Fibroblast of gingiva (primary cell): ENCODE data around the gene CSF1.
A peak's percentile ranks its signal among the peaks of the same experiment; 100 is the strongest.
"Not testable (repeated sequence)": the region's sequence is repeated elsewhere in the genome, so short reads cannot be mapped to it uniquely, and the experiment has no call there.

ENCODE experiments used
- DNase-seq: peaks from one replicate; pipeline ENCODE4 v3.0.0-alpha.2; 2011; ENCODE audit warnings: low read depth

Gene CSF1, protein sequence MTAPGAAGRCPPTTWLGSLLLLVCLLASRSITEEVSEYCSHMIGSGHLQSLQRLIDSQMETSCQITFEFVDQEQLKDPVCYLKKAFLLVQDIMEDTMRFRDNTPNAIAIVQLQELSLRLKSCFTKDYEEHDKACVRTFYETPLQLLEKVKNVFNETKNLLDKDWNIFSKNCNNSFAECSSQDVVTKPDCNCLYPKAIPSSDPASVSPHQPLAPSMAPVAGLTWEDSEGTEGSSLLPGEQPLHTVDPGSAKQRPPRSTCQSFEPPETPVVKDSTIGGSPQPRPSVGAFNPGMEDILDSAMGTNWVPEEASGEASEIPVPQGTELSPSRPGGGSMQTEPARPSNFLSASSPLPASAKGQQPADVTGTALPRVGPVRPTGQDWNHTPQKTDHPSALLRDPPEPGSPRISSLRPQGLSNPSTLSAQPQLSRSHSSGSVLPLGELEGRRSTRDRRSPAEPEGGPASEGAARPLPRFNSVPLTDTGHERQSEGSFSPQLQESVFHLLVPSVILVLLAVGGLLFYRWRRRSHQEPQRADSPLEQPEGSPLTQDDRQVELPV

DNA sequence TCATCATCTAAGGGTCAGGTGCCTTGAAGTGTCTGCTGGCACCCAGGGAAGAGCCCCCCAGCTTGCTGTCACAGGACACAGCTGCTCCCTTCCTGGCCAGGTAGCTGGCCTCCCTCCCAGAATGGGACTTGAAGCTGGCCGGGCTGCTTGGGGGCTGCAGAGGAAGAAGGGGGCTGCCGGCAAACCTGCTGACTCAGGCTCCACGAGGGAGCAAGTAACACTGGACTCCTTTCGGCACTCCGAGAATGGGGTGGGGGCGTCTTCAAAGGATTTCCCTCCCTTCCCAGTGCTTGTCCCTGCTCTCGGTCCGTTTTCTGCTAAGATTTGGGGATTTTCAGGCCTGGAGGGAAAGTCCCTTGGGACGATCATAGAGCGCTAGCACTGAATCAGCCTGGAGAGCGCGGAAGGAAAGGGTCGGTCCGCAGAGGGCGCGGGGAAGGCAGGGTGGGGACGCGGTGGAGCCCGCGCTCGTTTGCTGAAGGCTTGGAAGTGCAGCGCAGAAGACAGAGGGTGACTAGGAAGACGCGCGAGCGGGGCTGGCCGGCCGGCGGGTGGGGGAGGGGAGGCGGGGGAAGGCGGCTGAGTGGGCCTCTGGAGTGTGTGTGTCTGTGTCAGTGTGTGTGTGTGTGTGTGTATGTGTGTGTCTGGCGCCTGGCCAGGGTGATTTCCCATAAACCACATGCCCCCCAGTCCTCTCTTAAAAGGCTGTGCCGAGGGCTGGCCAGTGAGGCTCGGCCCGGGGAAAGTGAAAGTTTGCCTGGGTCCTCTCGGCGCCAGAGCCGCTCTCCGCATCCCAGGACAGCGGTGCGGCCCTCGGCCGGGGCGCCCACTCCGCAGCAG lies at the start of gene CSF1:
Gene CSF1 (plus strand): TSS at position 727 of the 840 bp plus-strand sequence. CDS start 175 bp downstream, outside the sequence.
- peak; percentile 94 for DNase-seq

DNA sequence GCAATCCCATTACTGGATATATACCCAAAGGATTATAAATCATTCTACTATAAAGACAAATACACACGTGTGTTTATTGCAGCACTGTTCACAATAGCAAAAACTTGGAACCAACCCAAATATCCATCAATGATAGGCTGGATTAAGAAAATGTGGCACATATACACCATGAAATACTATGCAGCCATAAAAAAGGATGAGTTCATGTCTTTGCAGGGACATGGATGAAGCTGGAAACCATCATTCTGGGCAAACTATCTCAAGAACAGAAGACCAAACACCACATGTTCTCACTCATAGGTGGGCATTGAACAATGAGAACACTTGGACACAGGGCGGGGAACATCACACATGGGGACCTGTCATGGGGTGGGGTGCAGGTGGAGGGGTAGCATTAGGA lies 49.0 kb upstream of the CSF1 start:
- DNase-seq = not testable (repeated sequence)

DNA sequence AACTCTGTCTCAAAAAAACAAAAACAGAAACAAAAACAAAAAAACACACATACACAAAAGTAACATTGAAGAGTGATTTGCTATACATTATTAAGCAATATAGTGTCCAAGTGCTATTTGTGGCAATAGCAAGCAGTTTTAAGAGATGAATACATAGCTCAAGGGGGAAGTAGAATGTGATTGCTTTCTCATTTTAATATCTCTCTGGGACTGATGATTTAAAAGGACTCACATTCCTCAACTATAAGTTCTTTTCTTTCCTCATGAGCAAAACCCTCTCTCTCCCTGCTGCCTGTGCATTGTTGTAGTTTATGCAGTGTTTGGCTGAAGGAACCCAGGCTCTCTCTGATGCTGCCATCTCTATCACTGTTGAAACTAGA lies 47.0 kb upstream of the CSF1 start:
- DNase-seq = peak; percentile 38

DNA sequence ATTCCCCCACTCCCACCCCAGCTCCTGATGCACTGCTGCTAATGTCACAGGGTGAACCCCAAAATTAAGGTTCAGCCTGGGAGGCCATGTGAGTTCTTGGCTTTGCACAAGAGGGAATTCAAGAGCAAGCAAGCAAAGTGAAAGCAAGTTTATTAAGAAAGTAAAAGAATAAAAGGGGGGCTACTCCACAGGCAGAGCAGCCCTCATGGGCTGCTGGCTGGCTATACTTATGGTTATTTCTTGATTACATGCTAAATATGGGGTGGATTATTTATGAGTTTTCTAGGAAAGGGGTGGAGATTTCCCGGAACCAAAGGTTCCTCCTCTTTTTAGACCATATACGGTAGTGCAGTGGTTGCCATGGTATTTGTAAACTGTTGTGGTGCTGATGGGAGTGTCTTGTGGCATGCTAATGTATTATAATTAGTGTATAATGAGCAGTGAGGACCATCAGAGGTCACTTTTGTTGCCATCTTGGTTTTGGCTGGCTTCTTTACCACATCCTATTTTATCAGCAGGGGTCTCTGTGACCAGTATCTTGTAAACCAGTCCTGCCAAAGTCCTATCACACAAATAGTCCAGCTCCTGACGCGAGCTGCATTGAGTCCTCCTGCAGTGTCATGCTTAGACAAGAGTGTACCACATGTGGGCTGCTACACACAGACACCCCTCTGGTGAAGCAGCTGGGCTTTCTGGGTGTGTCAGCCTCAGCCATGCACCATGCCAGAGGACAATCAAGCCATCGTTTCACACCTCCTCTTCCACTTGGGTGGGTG lies 46.4 kb upstream of the CSF1 start:
- DNase-seq = peak; percentile 78

DNA sequence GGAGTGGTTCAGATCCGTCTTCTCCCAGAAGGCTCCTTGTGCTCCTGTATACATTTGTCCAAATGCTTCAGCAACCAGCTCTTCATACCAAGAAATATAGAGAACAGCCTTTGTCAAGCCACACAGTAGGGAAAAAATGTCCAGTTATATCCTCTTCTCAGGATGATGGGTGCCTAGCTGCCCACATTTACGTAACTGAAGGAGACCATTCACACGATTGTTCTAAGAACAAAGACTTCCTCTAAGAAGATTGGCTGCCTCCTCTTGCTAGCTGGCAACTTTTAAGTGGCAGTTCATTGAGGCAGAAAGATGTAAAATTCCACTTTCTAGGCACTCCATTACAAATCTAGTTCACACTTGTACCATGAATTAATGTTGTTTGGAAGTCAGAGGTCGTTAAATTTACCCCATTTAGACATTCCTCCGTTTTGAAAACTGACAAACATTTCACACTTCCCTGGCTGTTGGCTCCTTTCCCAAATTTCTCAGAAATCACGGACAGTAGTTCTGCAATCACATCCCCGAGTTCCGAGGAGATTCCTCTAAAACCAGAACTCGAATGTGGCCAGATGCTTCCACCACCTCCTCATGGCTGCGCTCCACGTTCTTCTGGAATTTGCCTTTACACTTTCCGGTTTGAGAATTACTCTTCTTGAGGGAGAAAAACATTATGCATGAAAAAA lies 45.6 kb upstream of the CSF1 start:
- DNase-seq = peak; percentile 89

DNA sequence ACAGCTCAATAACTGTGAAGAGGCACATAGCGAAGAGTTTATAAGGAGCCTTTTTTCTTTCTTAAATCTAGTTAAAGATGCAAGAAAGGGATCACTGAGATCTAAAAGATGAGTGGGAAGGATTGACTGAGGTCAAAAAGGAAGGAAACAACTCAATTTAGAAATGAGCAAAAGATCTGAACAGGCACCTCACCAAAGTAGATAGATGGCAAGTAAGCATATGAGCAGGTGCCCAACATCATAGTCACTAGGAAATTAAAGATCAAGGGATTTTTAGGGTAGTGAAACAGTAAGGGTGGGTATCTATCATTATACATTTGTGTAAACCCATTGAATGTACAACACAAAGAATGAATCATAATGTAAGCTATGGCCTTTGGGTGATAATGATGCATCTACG lies 44.6 kb upstream of the CSF1 start:
- DNase-seq = no peak

DNA sequence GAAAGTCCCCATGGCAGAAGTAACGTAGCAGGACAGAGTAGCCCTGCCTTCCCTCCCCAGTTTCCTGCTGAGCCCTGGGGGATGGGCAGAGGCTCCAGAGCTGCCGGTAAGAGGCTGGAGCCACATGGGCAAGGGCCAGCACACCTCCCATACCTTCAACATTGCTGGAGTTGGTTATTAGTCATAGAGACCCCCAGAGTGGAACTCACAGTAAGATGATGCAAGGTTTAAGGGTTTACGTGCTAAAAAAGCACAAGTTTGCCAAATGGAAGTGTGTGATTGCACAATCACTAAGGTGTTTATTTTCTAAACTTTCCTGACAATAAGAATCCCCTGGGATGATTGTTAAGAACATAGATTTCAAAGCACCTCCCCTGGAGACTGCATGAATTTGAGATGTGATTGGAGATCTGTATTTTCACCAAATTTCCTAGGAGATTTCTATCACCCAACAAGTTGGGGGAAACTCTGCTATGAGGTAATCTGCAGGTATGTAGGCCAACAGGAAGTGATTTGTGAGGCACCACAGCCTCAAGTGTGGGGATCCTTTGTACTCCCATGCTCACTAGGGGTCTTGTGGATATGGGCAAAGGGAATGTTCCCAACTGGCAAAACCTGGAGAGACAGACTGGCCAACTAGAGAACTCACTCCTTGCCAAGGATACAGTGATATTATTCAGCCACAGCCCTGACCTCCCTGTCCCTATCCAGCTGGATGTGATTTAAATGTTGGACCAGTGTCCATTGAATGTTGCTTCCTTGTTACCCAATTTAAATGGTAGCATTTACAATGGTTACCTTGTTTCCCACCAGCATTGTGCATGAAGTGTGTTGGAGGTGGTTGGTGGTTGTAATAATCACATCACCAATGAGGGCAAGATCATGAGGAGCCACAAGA lies 37.1 kb upstream of the CSF1 start:
- peak; percentile 76 for DNase-seq

DNA sequence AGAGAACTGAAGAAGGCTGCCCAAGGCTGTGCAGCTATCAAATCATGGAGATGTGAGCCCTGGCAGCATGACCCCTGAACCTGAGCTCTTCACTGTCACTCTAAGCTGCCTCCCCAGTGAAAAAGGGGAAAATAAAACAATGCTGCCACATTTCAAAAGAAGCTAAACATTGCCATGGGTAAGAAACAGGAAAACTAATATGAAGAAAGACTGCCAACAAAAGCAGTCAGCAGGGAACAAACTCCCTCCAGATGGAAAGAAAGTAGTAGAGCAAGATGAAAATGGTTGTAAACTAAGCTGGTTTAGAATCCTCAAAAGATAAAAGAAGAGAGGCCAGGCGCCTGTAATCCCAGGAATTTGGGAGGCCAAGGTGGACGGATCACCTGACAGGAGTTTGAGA lies 36.2 kb upstream of the CSF1 start:
- DNase-seq = peak; percentile 55

DNA sequence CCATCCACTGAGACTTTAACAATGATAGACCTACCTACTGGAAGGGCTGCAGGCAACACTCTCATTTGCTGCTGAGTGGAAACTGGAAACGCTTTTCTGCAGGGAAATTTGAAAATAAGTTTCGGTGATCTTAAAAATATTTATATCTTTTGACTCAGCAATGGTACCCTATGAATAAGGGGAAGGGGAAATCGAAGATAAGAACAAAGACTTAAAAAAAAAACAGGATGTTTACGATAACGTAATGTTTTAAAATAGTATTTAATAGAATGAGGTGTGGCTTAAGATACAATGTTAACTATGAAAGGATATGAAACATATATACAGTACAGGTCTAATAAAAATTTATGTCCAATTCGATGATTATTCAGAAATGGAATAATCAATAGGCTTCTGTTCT lies 34.8 kb upstream of the CSF1 start:
- DNase-seq = no peak

DNA sequence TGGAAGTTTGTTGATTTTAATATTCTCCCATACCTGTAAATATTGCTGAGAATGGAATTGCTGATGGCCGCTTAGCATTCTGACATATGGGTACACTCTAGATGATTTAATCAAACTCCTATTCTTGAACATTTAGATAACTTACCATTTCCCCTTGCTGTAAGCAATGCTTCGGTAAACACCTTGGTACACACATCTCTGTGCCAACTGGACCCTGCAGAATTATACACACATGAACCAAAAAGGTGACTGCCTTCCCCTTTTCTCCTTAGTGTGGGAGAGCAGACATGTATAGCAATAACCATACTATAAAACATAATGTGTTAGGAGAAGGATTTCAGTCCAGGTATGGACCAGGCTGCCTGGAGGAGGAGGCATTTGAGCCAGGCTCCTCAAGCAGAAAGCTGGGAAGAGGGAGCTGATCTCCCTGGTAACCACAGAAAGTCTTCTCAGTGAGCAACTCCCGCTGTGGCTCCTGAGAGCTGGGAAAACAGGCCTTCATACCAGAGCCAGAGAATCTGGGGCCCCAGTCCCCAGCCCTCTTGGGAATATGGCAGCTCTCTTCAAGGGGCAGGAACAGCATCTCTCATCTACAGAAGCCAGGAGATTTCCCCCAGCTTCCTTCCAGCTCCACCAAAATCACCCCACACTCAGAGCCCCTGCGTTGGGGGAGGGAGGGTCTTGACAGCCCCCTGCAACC lies 33.9 kb upstream of the CSF1 start:
- DNase-seq = peak; percentile 62

DNA sequence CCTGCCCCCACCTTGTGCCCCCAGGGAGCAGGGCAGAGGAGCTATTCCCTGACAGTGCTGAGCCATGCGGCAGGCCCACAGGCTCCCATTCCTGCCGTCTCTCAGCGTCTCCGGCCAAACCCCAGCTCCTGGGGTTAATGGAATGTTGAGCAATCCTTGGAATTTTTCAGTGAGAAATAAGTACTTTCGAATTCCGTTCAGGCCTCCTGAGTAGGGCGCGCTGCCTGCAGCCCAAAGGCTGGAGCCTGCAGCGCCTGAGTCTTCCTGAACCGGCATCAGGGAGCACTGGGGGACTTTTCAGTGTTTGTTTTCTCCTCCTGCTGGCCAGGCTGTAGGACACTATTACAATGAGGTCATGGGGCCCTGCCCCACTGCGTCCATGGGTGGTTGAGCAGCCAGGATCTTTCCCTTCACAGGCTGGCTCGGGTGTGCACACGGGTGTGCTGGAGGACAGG lies 33.3 kb upstream of the CSF1 start:
- peak; percentile 96 for DNase-seq

DNA sequence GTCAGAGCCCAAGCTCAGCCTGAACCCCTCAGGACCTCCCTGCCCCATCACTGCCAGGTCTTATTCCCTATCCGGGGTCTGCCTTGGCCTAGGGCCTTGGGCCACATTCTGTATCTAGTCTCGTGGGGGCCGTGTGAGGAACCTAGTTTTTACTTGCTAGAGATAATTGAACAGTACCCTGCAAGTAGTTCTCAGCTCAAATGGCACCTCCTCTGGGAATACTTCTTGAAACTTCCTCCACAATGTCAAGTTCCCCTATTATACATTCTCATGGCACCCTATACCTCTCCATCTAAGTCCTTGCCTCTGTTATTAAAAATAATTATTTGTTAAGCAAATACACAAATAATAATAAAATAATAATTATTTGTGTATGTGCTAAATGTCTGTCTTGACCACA lies 32.9 kb upstream of the CSF1 start:
- DNase-seq = no peak

DNA sequence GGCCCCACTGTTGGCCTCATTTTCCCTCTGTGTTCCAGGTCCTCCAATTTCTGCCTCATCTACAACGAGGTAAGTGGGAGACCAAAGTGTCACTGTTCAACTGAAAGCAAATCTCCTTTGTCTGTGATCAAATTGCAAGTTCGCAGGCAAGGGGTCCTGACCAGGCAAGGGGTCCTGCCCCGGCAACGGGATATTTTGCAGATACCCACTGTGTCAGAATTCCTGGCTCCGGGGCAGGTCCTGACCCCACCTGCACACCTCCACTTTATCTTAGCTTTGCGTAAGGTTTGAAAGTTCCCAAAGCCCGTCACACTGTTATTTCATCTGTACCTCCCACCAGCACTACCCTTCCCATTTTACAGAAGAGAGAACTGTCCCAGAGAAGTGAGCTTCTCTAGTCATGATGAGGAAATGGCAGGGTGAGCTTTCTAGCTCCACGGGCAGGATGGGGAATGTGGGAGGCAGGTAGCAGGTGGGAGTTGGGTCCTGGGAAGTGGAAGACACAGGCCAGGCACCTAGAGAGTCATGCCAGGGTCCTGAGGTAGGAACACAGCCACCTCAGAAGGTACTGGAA lies 32.0 kb upstream of the CSF1 start:
- DNase-seq = no peak

DNA sequence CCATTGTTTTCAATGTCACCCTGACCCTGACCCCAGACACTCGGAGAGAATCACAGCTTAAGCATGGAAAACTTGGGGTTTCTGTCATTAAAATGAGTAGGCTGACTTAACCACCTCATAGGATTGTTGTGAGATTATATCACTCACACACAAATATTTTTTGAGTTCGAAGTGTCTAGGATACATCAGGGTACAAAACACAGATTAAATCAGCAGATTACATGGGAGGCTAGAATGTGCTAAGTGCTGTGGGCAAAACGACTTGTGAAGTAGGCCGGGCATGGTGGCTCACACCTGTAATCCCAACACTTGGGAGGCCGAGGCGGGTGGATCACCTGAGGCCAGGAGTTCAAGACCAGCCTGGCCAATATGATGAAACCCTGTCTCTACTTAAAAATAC lies 31.3 kb upstream of the CSF1 start:
- DNase-seq = not testable (repeated sequence)

DNA sequence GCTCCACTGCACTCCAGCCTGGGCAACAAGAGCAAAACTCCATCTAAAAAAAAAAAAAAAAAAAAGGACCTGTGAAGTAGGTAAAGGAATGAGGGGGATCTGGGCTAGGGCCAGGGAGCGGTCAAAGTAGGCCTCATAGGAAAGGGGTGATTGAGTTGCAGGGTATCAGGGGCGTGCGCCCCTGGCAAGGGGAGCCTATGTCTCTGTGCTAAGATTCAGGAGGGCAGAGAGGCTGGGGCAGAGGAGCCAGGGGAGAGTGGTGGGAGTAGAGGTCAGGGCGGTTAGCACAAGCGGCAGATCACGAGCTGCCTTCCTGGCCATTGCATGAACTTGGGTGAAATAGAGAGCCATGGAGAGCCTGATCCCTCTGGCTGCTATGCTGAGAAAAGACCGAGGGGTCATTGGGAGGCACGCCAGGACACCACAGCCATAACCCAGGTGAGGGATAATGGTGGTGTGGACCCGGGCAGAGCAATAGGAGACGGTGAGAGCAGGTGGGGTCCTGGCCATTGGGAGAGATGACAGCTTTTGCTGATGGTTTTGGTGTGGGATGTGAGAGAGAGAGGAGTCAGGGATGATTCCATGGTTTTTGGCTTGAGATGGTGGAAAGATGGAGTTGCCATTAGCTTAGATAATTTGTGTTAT lies 30.6 kb upstream of the CSF1 start:
- no peak for DNase-seq

DNA sequence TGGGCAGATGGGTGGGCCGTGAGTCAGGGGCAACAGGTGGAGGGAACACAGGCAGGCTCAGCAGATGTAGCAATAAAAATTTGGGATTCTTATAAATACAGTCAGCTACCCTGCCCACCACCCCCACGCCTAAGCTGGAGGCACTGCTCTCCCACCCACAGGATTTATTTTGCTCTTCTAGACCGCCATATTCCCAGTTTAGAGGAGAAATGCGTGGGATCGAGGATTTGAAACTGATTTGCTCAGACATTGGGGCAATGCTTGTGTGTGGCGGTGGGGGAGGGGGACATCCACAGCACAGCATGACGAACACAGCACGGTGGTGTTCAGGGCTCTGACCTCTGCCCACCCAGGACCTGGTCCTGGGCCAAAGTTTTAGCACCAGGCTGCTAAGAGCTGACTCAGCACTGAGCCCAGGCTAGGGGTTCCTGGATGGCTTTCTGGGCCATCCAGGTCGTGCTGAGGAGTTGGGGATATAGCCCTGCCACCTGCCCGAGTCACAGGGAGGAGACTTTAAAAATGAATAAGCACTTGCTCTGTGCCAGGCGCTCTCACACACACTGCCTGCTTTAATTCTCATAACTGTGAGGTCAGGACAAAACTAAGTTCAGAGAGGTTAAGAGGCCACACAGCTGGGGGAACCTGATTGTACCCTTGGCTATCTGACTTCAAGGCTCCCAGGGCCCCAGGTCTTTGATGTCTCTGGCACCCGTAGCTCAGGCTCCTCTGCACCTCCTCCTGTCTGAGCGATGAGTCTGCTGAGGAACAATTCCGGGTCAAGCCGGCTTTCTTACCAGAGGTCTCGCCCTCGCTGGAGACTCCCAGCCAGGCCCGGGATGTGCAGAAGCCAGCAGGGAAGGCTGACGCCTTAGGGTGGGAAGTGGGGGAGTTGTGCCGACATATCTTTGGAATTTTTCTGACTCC lies 29.4 kb upstream of the CSF1 start:
- DNase-seq = no peak

DNA sequence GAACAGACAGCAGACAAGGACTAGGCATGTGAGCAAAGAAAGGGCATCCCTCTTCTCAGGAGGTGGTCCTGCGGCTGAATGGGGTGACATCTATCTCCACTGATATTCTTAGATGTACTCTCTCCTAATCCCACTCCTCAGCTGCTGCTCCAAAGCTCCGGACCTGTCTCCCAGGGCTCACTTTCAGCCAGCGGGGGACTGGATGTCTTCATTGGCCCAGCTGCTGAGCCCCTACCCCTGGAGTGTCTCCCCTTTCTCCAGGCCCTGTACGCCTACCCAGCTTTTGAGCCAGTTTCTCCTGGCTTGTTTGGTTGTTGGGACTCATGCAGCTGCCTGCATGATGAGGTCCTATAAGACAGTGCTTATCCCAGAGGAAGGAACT lies 28.8 kb upstream of the CSF1 start:
- DNase-seq = no peak
